HG02588 (cell line): ENCODE measurements around the gene CCDC6.

Source experiments
- ATAC-seq: cut with Tn5 transposase; IDR thresholded peaks from one replicate; pipeline ENCODE4 v1.9.1; 2021; ENCODE audit warnings: mild to moderate bottlenecking, moderate library complexity; ENCODE audit not compliant: unreplicated experiment

The CCDC6 gene

GRCh38 chr10:59856104-59856503 lies 50.3 kb downstream of the CCDC6 start:
- no peak for ATAC-seq

- no peak for ATAC-seq
These were observed 51.8 kb downstream of the CCDC6 start for GRCh38 chr10:59854571-59854970.

- peak; percentile 60 for ATAC-seq
These were observed 53.7 kb downstream of the CCDC6 start for GRCh38 chr10:59852670-59853069.

GRCh38 chr10:59851864-59852263 lies 54.5 kb downstream of the CCDC6 start:
- no peak for ATAC-seq

GRCh38 chr10:59847888-59848287 lies 58.5 kb downstream of the CCDC6 start:
- no peak for ATAC-seq

GRCh38 chr10:59847326-59847725 lies 59.0 kb downstream of the CCDC6 start:
- no peak for ATAC-seq

- ATAC-seq, result no peak
These were observed 61.9 kb downstream of the CCDC6 start for GRCh38 chr10:59844436-59844835.

- no peak for ATAC-seq
These were observed 62.6 kb downstream of the CCDC6 start for GRCh38 chr10:59843748-59844147.

GRCh38 chr10:59839576-59839975 lies 66.8 kb downstream of the CCDC6 start:
- ATAC-seq, result no peak

GRCh38 chr10:59838085-59838789 lies 68.1 kb downstream of the CCDC6 start:
- ATAC-seq, result no peak

- ATAC-seq, result no peak
These were observed 72.5 kb downstream of the CCDC6 start for GRCh38 chr10:59833810-59834209.

- ATAC-seq, result no peak
These were observed 73.8 kb downstream of the CCDC6 start for GRCh38 chr10:59832506-59832905.

GRCh38 chr10:59831658-59832503 lies 74.5 kb downstream of the CCDC6 start:
- no peak for ATAC-seq

GRCh38 chr10:59830601-59831259 lies 75.6 kb downstream of the CCDC6 start:
- no peak for ATAC-seq

- ATAC-seq, result peak; percentile 62
These were observed 76.8 kb downstream of the CCDC6 start for GRCh38 chr10:59829601-59830000.

- ATAC-seq, result peak; percentile 48
These were observed 77.3 kb downstream of the CCDC6 start for GRCh38 chr10:59829024-59829423.

GRCh38 chr10:59825932-59826331 lies 80.4 kb downstream of the CCDC6 start:
- no peak for ATAC-seq

- no peak for ATAC-seq
These were observed 82.6 kb downstream of the CCDC6 start for GRCh38 chr10:59823751-59824150.

- ATAC-seq, result no peak
These were observed 83.2 kb downstream of the CCDC6 start for GRCh38 chr10:59823111-59823510.

GRCh38 chr10:59820471-59820870 lies 85.9 kb downstream of the CCDC6 start:
- ATAC-seq, result no peak

- no peak for ATAC-seq
These were observed 86.7 kb downstream of the CCDC6 start for GRCh38 chr10:59819683-59820082.

- ATAC-seq, result no peak
These were observed 87.1 kb downstream of the CCDC6 start for GRCh38 chr10:59819265-59819664.
